Neural cell (in vitro differentiated cells): ENCODE measurements around the gene ATXN2L.
"Not testable (repeated sequence)": the region's sequence is repeated elsewhere in the genome, so short reads cannot be mapped to it uniquely, and the experiment has no call there.

Experiments used
- CTCF ChIP-seq: fragments of 450-650 bp; IDR thresholded peaks from 2 replicates; pipeline ENCODE4 v1.5.1; 2014; ENCODE audit warnings: antibody characterized with exemption, mild to moderate bottlenecking, moderate library complexity; ENCODE audit not compliant: poor library complexity, severe bottlenecking
- EZH2 ChIP-seq: fragments of 200-600, 300-800 bp; shearing (Covaris generic), sonication (generic); IDR thresholded peaks from 2 replicates; pipeline ENCODE4 v1.6.1; 2014; ENCODE audit warnings: antibody characterized with exemption, low read length, borderline replicate concordance, mild to moderate bottlenecking; ENCODE audit not compliant: insufficient read depth, poor library complexity, severe bottlenecking
- RAD21 ChIP-seq: fragments of 450-650 bp; conservative IDR thresholded peaks from 2 replicates; pipeline ENCODE4 v1.6.1; 2014; ENCODE audit warnings: antibody characterized with exemption, mild to moderate bottlenecking, moderate library complexity
- TAF1 ChIP-seq: IDR thresholded peaks from 2 replicates; pipeline ENCODE4 v1.6.1; 2012; ENCODE audit warnings: low read depth

- TF ChIP-seq CTCF, EZH2, RAD21, TAF1: not testable (repeated sequence)
Measured at GRCh38 chr16:28867646-28868045, 44.8 kb downstream of the ATXN2L start.
